ENCODE results near the gene TCEA3. TPM values are rescaled to one million over a fixed set of nuclear protein-coding genes. Genes with fewer than 3 reads are reported as not detected.

Gene TCEA3
- total and polyA plus RNA-seq, 2 of the 4 experiments (the other 2 are of a cell fraction), result 3.0 to 6.3 TPM

- Histone ChIP-seq H2AK5ac (ENCODE audit: low read depth, low read length) (no peak overlapping the region), H3K79me1 (ENCODE audit: low read depth in 1 of 2, low read length in 2 of 2) (no peaks in the 10 kb centered on the region), H3K4me3 (ENCODE audit: insufficient read depth, low read depth, low read length) (no peak overlapping the region), H2AK9ac (replicated peaks; ENCODE audit: low read depth, low read length, poor library complexity) (no peak overlapping the region), H3K27ac (ENCODE audit: insufficient read depth, low read length) (no peak overlapping the region), H2BK15ac (ENCODE audit: low read depth, low read length) (no peak overlapping the region), H3K27me3 (ENCODE audit: control insufficient read depth, insufficient read depth, low read length) (no peaks in the 10 kb centered on the region), H3K18ac (ENCODE audit: low read depth, low read length) (no peak overlapping the region), H3K9ac (ENCODE audit: low read depth, low read length) (no peak overlapping the region), H3K4me1 (ENCODE audit: control insufficient read depth, insufficient read depth, low read length) (peaks cover 2% of the 10 kb centered on the region; the same call in 1 of the 2 replicates), H4K91ac (ENCODE audit: insufficient read depth, low read depth, low read length) (no peak overlapping the region), H3K36me3 (ENCODE audit: control insufficient read depth, insufficient read depth, low read length) (peaks cover 32% of the 10 kb centered on the region), H2BK20ac (ENCODE audit: low read depth, low read length) (no peak overlapping the region), H3K14ac (replicated peaks; ENCODE audit: low read depth, low read length) (no peak overlapping the region), H2BK5ac (ENCODE audit: low read depth, low read length, poor library complexity, severe bottlenecking) (no peak overlapping the region), H2BK120ac (ENCODE audit: low read depth, low read length) (no peak overlapping the region), H4K20me1 (ENCODE audit: insufficient read depth, low read length) (no peaks in the 10 kb centered on the region), H3K4ac (ENCODE audit: low read depth, low read length) (no peak overlapping the region), H4K5ac (ENCODE audit: low read depth, low read length) (no peak overlapping the region), H3K23ac (ENCODE audit: low read depth, low read length) (no peak overlapping the region), H3K9me1 (ENCODE audit: insufficient read depth, low read length) (peaks cover 5% of the 10 kb centered on the region), H3K9me3 (ENCODE audit: control insufficient read depth, insufficient read depth, low read length) (no peaks in the 10 kb centered on the region), H2AFZ (replicated peaks; ENCODE audit: low read length, poor library complexity) (no peak overlapping the region), H3K4me2 (ENCODE audit: low read depth, low read length) (no peak overlapping the region), H4K8ac (ENCODE audit: low read depth in 2 of 2, low read length in 2 of 2) (no peak overlapping the region), H3K56ac (ENCODE audit: extremely low read depth, insufficient read depth, low read length) (no peak overlapping the region; the same call in 1 of the 2 replicates)
- no peak for TF ChIP-seq MAFK (IDR thresholded peaks at IDR 0.05; ENCODE audit: low read depth, low read length)
- no peak for TF ChIP-seq MXI1 (IDR thresholded peaks at IDR 0.05; ENCODE audit: borderline replicate concordance, low read depth, low read length)
- no peak for TF ChIP-seq USF2 (IDR thresholded peaks at IDR 0.05; ENCODE audit: low read depth, low read length)
- TF ChIP-seq SMC3 (IDR thresholded peaks at IDR 0.05; ENCODE audit: low read depth, low read length), result no peak
- TF ChIP-seq RFX5 (IDR thresholded peaks at IDR 0.05; ENCODE audit: low read depth, low read length), result no peak
- no peak for TF ChIP-seq BHLHE40 (IDR thresholded peaks at IDR 0.05; ENCODE audit: low read depth, low read length)
- no peak for TF ChIP-seq MAZ (IDR thresholded peaks at IDR 0.05; ENCODE audit: borderline replicate concordance, low read depth, low read length)
- TF ChIP-seq, protein P1, sequence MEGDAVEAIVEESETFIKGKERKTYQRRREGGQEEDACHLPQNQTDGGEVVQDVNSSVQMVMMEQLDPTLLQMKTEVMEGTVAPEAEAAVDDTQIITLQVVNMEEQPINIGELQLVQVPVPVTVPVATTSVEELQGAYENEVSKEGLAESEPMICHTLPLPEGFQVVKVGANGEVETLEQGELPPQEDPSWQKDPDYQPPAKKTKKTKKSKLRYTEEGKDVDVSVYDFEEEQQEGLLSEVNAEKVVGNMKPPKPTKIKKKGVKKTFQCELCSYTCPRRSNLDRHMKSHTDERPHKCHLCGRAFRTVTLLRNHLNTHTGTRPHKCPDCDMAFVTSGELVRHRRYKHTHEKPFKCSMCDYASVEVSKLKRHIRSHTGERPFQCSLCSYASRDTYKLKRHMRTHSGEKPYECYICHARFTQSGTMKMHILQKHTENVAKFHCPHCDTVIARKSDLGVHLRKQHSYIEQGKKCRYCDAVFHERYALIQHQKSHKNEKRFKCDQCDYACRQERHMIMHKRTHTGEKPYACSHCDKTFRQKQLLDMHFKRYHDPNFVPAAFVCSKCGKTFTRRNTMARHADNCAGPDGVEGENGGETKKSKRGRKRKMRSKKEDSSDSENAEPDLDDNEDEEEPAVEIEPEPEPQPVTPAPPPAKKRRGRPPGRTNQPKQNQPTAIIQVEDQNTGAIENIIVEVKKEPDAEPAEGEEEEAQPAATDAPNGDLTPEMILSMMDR (conservative IDR thresholded peaks at IDR 0.05; ENCODE audit: low read depth, low read length), result no peak
- no peak for TF ChIP-seq RCOR1 (IDR thresholded peaks at IDR 0.05; ENCODE audit: insufficient replicate concordance, low read length)
- no peak for TF ChIP-seq RAD21 (IDR thresholded peaks at IDR 0.05; ENCODE audit: low read length)
- no peak for TF ChIP-seq ELK1 (IDR thresholded peaks at IDR 0.05; ENCODE audit: borderline replicate concordance, low read depth, low read length)
- no peak for TF ChIP-seq CHD1 (IDR thresholded peaks at IDR 0.05; ENCODE audit: low read depth, low read length)
- TF ChIP-seq NFE2L2 (IDR thresholded peaks at IDR 0.05; ENCODE audit: low read depth, low read length), result no peak
- no peak for TF ChIP-seq CEBPB (IDR thresholded peaks at IDR 0.05; ENCODE audit: low read depth, low read length)
- no peak for TF ChIP-seq FOS (IDR thresholded peaks at IDR 0.05; ENCODE audit: low read depth, low read length)
- no peak for TF ChIP-seq POLR2A (IDR thresholded peaks at IDR 0.05; ENCODE audit: low read depth, low read length)
- BruUV-seq (replicated peaks), result no TSS peak
- ChIA-PET POLR2A (ENCODE audit: unreplicated experiment) (no interaction called here), CTCF (no interaction called here)
- ATAC-seq (ENCODE audit: low read depth), result no peak
- in situ Hi-C loops (cut with MboI; ENCODE audit: low sequenced_read_pairs), result no loop called here
- no CpG with 5 or more reads among the region's 2 CpGs for WGBS, 2 experiments (ENCODE audit: extremely low coverage in 2 of 2, insufficient read length in 1 of 2)
- intact Hi-C loops (cut with micrococcal nuclease), result no loop called here
- DNase-seq, result no peak
- dilution Hi-C loops (cut with HindIII; ENCODE audit: low sequenced_read_pairs, unreplicated experiment), result loop anchor here (10.0 kb wide), 1 partner anchor 94 kb away; no protein-coding TSS in a partner anchor
Measured at GRCh38 chr1:23428136-23428905, 3.8 kb upstream of the TCEA3 start.

Measured in IMR-90 (cell line).